Endothelial cell of umbilical vein (primary cell): ENCODE measurements around the gene ANO1.

Source experiments
- CTCF ChIP-seq, 2 donors: IDR thresholded peaks; 1 replicate in 1 of 2; 2 replicates in 1 of 2; pipeline ENCODE4 v1.5.1; 2011; ENCODE audit warnings: low read length in 2 of 2, mild to moderate bottlenecking in 2 of 2, moderate library complexity in 2 of 2, control low read depth in 1 of 2, inconsistent platforms in 1 of 2, low read depth in 1 of 2; ENCODE audit not compliant: insufficient read depth in 1 of 2; ENCODE audit errors: extremely low read depth in 1 of 2
- EZH2 ChIP-seq: IDR thresholded peaks from 2 replicates; pipeline ENCODE4 v1.6.1; 2012; ENCODE audit warnings: borderline replicate concordance, low read depth, mild to moderate bottlenecking, moderate library complexity, low read length, inconsistent platforms; ENCODE audit not compliant: severe bottlenecking
- FOS ChIP-seq: IDR thresholded peaks from 2 replicates; pipeline ENCODE4 v1.6.1; 2011; ENCODE audit warnings: mild to moderate bottlenecking, low read length, moderate library complexity, borderline replicate concordance; ENCODE audit not compliant: insufficient read depth
- MAX ChIP-seq: IDR thresholded peaks from 2 replicates; pipeline ENCODE4 v1.6.1; 2011; ENCODE audit not compliant: insufficient read depth, insufficient read length
- MYC ChIP-seq: IDR thresholded peaks from one replicate; pipeline ENCODE4 v1.6.1; 2011; ENCODE audit warnings: mild to moderate bottlenecking, low read depth, low read length
- POLR2A ChIP-seq: IDR thresholded peaks from 2 replicates; pipeline ENCODE4 v1.6.1; 2012; ENCODE audit warnings: low read depth, mild to moderate bottlenecking, control low read depth, low read length

DNA sequence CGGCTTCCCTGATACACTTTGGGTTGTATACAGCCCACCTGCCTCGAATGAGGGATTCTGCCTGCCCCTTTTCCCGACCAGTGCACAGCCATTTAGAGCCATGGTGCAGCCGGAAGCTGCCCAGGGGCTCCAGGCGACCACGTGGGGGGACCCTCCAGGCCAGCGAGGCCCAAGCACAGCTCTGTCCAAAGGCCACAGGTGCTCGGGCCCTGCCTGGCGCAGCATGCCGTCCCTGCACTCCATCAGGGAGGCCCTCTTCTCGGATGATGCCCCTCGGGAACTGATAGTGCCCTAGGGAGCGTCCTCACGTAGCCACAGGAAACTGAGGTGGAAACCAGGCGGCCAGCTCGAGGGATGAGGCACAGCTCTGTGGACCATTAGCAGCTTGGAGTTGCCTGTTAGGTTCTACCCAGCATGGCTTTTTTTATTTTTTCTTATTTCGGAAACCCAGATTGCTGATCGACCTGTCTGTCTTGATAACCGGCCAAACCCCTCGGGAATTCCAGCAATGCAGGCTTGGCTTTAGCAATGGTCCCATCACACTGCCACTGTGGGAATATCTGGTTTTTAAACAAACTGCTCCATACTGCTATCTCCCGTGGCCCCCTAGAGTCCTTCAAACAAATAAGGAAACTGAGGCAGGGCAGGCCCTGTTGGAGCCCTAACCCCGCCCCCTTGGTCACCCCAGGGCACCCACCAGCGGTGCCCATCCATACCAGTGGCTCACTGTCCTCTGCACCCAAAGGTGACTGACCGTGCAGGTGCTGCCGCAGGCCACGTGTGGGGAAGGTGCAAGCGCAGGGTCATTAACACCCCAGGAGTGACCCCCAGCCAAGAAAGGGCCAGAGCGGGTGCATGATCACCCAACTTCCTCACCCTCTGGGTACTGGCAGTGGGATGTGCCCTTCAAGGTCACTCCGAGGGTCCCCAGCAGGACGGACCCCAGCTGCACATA lies 8.0 kb downstream of the ANO1 start:
- no peak for TF ChIP-seq CTCF (IDR thresholded peaks at IDR 0.05; ENCODE audit: extremely low read depth in 1 of 2, insufficient read depth in 1 of 2, low read depth in 1 of 2, low read length in 2 of 2)
- no peak for TF ChIP-seq MAX
- TF ChIP-seq FOS, result no peak
- no peak for TF ChIP-seq MYC
- TF ChIP-seq EZH2, result no peak
- TF ChIP-seq POLR2A, result no peak
